GM23338 (cell line): Measurements from ENCODE around the gene PEA15. TPM values are rescaled to one million over a fixed set of nuclear protein-coding genes. Genes with fewer than 3 reads are reported as not detected.

Source experiments
- ATAC-seq: fragments of 200-7000 bp; cut with Tn5 transposase; 3 replicates; pipeline ENCODE4 v1.9.1; 2020
- DNase-seq: peaks from one replicate; pipeline ENCODE4 v3.0.0-alpha.2; 2015; ENCODE audit warnings: low spot score
- H2AFZ ChIP-seq: fragments of 200-600 bp; sonication (generic); 2 replicates; pipeline ENCODE4 v1.8.0; 2016; ENCODE audit warnings: antibody characterized with exemption, mild to moderate bottlenecking, moderate library complexity
- H3F3A ChIP-seq: fragments of 200-600 bp; sonication (generic); replicated peaks from 2 replicates; pipeline ENCODE4 v1.8.0; 2017; ENCODE audit warnings: antibody characterized with exemption, mixed run types, low read depth
- H3K27ac ChIP-seq: fragments of 200-600 bp; sonication (generic); 2 replicates; pipeline ENCODE4 v1.6.1; 2016; ENCODE audit warnings: low read depth
- H3K27me3 ChIP-seq: fragments of 200-600 bp; sonication (generic); 2 replicates; pipeline ENCODE4 v1.8.0; 2016; ENCODE audit warnings: mild to moderate bottlenecking, mixed run types, moderate library complexity; ENCODE audit not compliant: insufficient read depth
- H3K36me3 ChIP-seq: fragments of 200-600 bp; sonication (generic); 2 replicates; pipeline ENCODE4 v1.8.0; 2016; ENCODE audit warnings: mild to moderate bottlenecking; ENCODE audit not compliant: insufficient read depth
- H3K4me1 ChIP-seq: fragments of 200-600 bp; sonication (generic); 2 replicates; pipeline ENCODE4 v1.8.0; 2016; ENCODE audit warnings: mild to moderate bottlenecking, moderate library complexity; ENCODE audit not compliant: insufficient read depth
- H3K4me2 ChIP-seq: fragments of 200-600 bp; sonication (generic); 2 replicates; pipeline ENCODE4 v1.7.1; 2017; ENCODE audit warnings: mixed run types
- H3K4me3 ChIP-seq: fragments of 200-600 bp; sonication (generic); 2 replicates; pipeline ENCODE4 v1.6.1; 2016; ENCODE audit warnings: mixed run types
- H3K79me2 ChIP-seq: fragments of 200-600 bp; sonication (generic); replicated peaks from 2 replicates; pipeline ENCODE4 v1.8.0; 2017; ENCODE audit warnings: mild to moderate bottlenecking; ENCODE audit not compliant: insufficient read depth
- H3K9me2 ChIP-seq: fragments of 200-600 bp; sonication (generic); 2 replicates; pipeline ENCODE4 v1.8.0; 2017; ENCODE audit not compliant: insufficient read depth
- H4K20me1 ChIP-seq: fragments of 200-600 bp; sonication (generic); replicated peaks from 2 replicates; pipeline ENCODE4 v1.8.0; 2017; ENCODE audit warnings: mild to moderate bottlenecking; ENCODE audit not compliant: insufficient read depth
- H3K27ac Mint-ChIP-seq: 2 replicates; pipeline ENCODE4 v1.8.0; 2020; ENCODE audit warnings: inconsistent platforms, mild to moderate bottlenecking, moderate library complexity, mixed read lengths
- H3K27me3 Mint-ChIP-seq: 3 replicates; pipeline ENCODE4 v1.8.0; 2022; ENCODE audit warnings: low read depth, mild to moderate bottlenecking, moderate library complexity, mixed read lengths, inconsistent platforms; ENCODE audit not compliant: insufficient read depth, poor library complexity
- H3K36me3 Mint-ChIP-seq: 3 replicates; pipeline ENCODE4 v1.8.0; 2021; ENCODE audit warnings: low read depth, mild to moderate bottlenecking, inconsistent platforms, moderate library complexity, mixed read lengths
- H3K4me1 Mint-ChIP-seq: 3 replicates; pipeline ENCODE4 v1.8.0; 2020; ENCODE audit warnings: mild to moderate bottlenecking, inconsistent platforms, mixed read lengths
- H3K4me3 Mint-ChIP-seq: 3 replicates; pipeline ENCODE4 v1.8.0; 2021; ENCODE audit warnings: moderate library complexity, mild to moderate bottlenecking, inconsistent platforms, mixed read lengths
- H3K9me3 Mint-ChIP-seq: 3 replicates; pipeline ENCODE4 v1.8.0; 2020; ENCODE audit warnings: moderate library complexity, mild to moderate bottlenecking, inconsistent platforms, mixed read lengths
- EZH2 ChIP-seq: fragments of 200-600 bp; sonication (generic); IDR thresholded peaks from one replicate; pipeline ENCODE4 v1.8.0; 2017; ENCODE audit warnings: antibody characterized with exemption, mild to moderate bottlenecking, low read depth; ENCODE audit not compliant: unreplicated experiment
- NANOG ChIP-seq: IDR thresholded peaks from 2 replicates; pipeline ENCODE4 v1.6.1; 2016; ENCODE audit warnings: antibody characterized with exemption, borderline replicate concordance
- POLR2AphosphoS5 ChIP-seq: IDR thresholded peaks from 2 replicates; pipeline ENCODE4 v1.6.1; 2016; ENCODE audit warnings: antibody characterized with exemption, low read depth
- STAT1 ChIP-seq: IDR thresholded peaks from one replicate; pipeline ENCODE4 v1.6.1; 2016; ENCODE audit warnings: antibody characterized with exemption; ENCODE audit not compliant: unreplicated experiment
- polyA plus RNA-seq: library from polyadenylated mRNA; unstranded; fragments of >200 nt; fragmentation: Nextera tagmentation; extraction: Ambion mirVana; gene quantifications from 2 replicates; pipeline ENCODE4 v1.2.1, GENCODE V29; 2016
- total RNA-seq: library from RNA; depleted of rRNA; stranded (reverse); fragments of >200 nt; shearing (Covaris generic); gene quantifications from 2 replicates; pipeline ENCODE4 v1.2.3, GENCODE V29; 2014
- TF ChIP-seq, protein P1 (sequence below): fragments of 250-450 bp; sonication (Bioruptor Pico); IDR thresholded peaks from 2 replicates; pipeline ENCODE4 v1.5.0; 2020; ENCODE audit warnings: mild to moderate bottlenecking, moderate library complexity

The PEA15 gene
- total and polyA plus RNA-seq, 2 experiments from 2014 or later = 60.3 to 80.8 TPM

GRCh38 chr1:160216301-160216700 is 11.1 kb downstream of the PEA15 start (continued):
- no peak for TF ChIP-seq EZH2

DNA sequence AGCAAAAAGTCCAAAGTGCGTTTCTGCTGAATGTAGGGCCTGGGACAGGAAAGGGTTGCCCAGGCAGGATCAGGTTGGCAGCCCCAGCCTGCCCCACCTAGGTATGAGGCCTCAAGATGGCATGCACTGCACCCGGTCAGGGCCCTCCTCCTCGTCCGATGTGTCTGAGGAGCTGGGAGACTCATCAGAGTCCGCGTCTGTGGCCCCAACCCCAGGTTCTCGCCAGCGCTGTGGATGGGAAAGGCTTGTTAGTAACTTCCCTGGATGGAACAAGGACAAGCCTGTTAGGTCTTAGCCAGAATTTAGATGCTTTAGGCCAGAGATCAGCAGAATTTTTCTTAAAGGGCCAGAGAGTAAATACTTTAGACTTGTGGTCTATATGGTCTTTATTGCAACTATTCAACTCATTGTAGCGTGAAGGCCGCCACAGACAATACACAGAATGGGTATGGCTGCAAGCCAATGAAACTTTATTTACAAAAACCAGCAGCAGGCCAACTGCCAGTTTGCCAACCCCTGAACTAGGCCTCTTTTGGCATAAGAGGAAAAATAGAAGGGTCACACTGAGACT is 12.4 kb downstream of the PEA15 start:
- Histone ChIP-seq H3K79me2 (no peaks in the 10 kb centered on the region), H4K20me1 (peaks cover 3% of the 10 kb centered on the region), H3F3A (peaks cover 8% of the 10 kb centered on the region; the same call in 1 of the 2 replicates), H3K27ac (peak overlapping the region; percentile 81; the same call in 1 of the 2 replicates), H3K27me3 (no peaks in the 10 kb centered on the region), H3K4me2 (no peak overlapping the region), H3K36me3 (peaks cover 34% of the 10 kb centered on the region), H3K4me1 (peaks cover 11% of the 10 kb centered on the region; the same call in 1 of the 2 replicates), H3K4me3 (no peak overlapping the region), H2AFZ (no peak overlapping the region), H3K9me2 (no peaks in the 10 kb centered on the region)
- Mint-ChIP-seq H3K4me1 (peaks cover 28% of the 10 kb centered on the region), H3K27me3 (peaks cover 4% of the 10 kb centered on the region), H3K9me3 (no peaks in the 10 kb centered on the region), H3K36me3 (peaks cover 86% of the 10 kb centered on the region), H3K4me3 (no peak overlapping the region), H3K27ac (0 out of 2 replicates have a peak overlapping the region, but pooled peaks have one; percentile 8)
- ATAC-seq = no peak
- no peak for DNase-seq
- TF ChIP-seq NANOG (no peak), POLR2AphosphoS5 (no peak), EZH2 (no peak), STAT1 (no peak)
- TF ChIP-seq, protein P1, sequence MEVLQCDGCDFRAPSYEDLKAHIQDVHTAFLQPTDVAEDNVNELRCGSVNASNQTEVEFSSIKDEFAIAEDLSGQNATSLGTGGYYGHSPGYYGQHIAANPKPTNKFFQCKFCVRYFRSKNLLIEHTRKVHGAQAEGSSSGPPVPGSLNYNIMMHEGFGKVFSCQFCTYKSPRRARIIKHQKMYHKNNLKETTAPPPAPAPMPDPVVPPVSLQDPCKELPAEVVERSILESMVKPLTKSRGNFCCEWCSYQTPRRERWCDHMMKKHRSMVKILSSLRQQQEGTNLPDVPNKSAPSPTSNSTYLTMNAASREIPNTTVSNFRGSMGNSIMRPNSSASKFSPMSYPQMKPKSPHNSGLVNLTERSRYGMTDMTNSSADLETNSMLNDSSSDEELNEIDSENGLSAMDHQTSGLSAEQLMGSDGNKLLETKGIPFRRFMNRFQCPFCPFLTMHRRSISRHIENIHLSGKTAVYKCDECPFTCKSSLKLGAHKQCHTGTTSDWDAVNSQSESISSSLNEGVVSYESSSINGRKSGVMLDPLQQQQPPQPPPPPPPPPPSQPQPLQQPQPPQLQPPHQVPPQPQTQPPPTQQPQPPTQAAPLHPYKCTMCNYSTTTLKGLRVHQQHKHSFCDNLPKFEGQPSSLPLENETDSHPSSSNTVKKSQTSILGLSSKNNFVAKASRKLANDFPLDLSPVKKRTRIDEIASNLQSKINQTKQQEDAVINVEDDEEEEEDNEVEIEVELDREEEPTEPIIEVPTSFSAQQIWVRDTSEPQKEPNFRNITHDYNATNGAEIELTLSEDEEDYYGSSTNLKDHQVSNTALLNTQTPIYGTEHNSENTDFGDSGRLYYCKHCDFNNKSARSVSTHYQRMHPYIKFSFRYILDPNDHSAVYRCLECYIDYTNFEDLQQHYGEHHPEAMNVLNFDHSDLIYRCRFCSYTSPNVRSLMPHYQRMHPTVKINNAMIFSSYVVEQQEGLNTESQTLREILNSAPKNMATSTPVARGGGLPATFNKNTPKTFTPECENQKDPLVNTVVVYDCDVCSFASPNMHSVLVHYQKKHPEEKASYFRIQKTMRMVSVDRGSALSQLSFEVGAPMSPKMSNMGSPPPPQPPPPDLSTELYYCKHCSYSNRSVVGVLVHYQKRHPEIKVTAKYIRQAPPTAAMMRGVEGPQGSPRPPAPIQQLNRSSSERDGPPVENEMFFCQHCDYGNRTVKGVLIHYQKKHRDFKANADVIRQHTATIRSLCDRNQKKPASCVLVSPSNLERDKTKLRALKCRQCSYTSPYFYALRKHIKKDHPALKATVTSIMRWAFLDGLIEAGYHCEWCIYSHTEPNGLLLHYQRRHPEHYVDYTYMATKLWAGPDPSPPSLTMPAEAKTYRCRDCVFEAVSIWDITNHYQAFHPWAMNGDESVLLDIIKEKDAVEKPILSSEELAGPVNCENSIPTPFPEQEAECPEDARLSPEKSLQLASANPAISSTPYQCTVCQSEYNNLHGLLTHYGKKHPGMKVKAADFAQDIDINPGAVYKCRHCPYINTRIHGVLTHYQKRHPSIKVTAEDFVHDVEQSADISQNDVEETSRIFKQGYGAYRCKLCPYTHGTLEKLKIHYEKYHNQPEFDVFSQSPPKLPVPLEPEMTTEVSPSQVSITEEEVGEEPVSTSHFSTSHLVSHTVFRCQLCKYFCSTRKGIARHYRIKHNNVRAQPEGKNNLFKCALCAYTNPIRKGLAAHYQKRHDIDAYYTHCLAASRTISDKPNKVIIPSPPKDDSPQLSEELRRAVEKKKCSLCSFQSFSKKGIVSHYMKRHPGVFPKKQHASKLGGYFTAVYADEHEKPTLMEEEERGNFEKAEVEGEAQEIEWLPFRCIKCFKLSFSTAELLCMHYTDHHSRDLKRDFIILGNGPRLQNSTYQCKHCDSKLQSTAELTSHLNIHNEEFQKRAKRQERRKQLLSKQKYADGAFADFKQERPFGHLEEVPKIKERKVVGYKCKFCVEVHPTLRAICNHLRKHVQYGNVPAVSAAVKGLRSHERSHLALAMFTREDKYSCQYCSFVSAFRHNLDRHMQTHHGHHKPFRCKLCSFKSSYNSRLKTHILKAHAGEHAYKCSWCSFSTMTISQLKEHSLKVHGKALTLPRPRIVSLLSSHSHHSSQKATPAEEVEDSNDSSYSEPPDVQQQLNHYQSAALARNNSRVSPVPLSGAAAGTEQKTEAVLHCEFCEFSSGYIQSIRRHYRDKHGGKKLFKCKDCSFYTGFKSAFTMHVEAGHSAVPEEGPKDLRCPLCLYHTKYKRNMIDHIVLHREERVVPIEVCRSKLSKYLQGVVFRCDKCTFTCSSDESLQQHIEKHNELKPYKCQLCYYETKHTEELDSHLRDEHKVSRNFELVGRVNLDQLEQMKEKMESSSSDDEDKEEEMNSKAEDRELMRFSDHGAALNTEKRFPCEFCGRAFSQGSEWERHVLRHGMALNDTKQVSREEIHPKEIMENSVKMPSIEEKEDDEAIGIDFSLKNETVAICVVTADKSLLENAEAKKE (CRISPR knock-in tag) = no peak
